Lung microvascular endothelial cell (primary cell): ENCODE data around the gene SMURF2. TPM values are rescaled to one million over a fixed set of nuclear protein-coding genes. Genes with fewer than 3 reads are reported as not detected.
A peak's percentile ranks its signal among the peaks of the same experiment; 100 is the strongest.

Source experiments
- DNase-seq, 2 donors: peaks; one replicate each; pipeline versions ENCODE4 v3.0.0 to v3.0.0-alpha.2; 2010; ENCODE audit warnings: low read depth in 2 of 2
- total RNA-seq: library from RNA; depleted of rRNA; stranded (reverse); fragments of >200 nt; gene quantifications from 2 replicates; pipeline ENCODE4 v1.2.1, GENCODE V29; 2014

SMURF2 gene
- total RNA-seq, 1 donor from 2014 or later = 57.5 TPM

GRCh38 chr17:64540118-64540776 lies 121.9 kb downstream of the SMURF2 start:
- no peak for DNase-seq

DNA sequence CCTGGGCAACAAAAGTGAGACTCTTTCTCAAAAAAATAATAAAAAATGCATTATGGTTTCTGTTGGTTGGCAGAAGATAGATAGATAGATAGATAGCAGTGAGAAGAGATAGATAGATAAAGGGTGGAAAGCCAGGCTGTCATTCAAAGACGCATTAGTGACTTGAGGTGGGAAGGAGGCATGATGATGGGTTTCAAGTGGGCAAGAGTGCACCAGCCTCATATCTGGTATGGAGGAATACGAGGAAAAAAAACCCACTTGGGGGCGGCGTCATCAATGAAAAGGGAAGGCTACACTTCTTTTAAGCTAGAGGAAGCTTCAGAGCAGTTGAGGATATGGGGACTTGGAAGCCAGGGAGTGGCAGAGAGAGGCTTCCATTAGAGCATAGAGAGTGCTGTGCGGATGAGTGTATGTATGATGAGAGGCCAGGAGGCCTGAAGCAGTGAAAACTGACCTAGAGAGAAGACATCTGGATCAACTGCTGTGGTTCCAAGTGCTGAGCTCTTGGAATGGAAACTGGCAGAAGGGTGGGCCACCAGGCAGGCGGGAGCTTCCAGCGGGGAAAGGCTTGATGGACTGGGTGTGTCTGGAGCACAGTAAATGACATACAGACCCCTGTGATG lies 123.5 kb downstream of the SMURF2 start:
- no peak for DNase-seq

GRCh38 chr17:64537488-64537887 lies 124.6 kb downstream of the SMURF2 start:
- DNase-seq = no peak

- no peak for DNase-seq
Measured at GRCh38 chr17:64536913-64537312, 125.2 kb downstream of the SMURF2 start.

- no peak for DNase-seq
Measured at GRCh38 chr17:64535357-64535756, 126.8 kb downstream of the SMURF2 start.

GRCh38 chr17:64534187-64534586 lies 127.9 kb downstream of the SMURF2 start:
- peak in 1 of 2 donors; percentile 22 for DNase-seq

DNA sequence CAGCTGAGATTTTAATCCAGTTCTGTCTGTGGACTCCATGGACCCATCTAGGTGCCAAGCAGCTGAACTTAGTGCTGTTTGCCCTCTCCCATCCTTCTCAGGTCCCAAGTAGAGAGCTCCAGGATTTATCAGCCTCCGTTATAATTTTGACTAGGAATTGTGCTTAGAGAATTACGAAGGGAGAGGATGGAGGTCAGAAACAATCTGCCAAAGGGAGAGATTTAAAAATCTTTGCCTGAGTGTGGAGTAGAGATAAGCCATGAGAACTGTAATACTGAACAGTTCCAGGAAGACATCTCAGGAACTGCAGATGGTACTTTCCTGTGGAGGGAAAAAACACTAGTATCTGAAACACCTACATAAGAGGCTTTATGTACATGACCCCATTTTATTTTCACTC lies 128.3 kb downstream of the SMURF2 start:
- no peak for DNase-seq

DNA sequence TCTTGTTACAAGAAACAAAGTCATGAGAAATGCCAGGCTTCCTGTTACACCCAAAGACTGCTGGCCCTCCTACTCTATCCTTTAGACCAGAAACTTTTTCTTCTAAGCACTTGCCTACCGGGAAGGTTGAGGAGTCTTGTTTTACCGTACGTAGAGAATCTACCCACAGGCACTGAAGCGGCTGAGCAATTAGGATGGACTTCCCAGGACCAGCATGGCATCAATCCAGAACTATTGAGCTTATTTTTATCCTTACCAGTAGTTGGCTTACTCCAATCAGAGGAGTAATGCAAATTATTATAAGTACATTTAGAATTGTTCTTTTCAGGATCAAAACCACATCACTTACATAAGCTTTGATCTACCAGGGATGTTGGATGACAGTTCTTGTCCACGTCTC lies 129.7 kb downstream of the SMURF2 start:
- DNase-seq = no peak

DNA sequence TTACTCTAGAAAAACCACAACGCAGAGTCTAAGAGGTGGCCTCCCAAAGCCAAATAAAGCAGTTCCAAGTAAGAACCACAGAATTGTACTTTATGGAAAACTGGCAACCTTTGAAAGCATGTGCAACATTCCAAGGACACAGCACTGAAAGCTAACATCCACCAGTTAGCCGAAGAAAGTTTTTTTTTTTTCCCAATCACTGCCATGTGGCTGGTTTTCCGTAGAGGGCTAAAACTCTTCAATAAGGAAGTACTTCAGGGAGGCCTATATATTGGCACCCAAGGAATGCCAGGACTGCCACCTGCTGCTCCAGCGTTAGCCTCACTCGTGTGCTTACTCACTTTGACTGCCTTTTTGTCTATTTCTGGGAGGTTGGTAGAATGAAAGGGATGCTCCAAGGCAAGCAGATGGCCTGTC lies 130.1 kb downstream of the SMURF2 start:
- DNase-seq = no peak

DNA sequence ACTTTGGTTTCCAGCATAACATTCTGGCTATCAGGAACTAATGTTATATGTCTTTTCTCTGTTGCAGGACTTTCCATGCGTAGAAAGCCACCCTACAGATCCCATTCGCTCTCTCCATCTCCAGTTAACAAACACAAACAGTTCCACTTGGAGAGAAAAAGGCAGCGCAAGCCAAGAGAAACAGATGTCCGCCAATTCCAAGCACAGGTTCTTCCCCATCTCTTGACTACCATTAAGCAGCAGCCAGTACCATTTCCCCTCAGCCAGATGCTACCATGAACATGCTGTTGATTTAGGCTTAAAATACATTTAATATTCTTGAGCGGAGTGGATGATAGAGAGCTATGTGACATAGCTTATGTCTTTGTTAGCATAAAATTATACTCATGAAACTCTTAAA lies 132.9 kb downstream of the SMURF2 start:
- DNase-seq = peak in 1 of 2 donors; percentile 52

- no peak for DNase-seq
Measured at GRCh38 chr17:64527914-64528313, 134.2 kb downstream of the SMURF2 start.

DNA sequence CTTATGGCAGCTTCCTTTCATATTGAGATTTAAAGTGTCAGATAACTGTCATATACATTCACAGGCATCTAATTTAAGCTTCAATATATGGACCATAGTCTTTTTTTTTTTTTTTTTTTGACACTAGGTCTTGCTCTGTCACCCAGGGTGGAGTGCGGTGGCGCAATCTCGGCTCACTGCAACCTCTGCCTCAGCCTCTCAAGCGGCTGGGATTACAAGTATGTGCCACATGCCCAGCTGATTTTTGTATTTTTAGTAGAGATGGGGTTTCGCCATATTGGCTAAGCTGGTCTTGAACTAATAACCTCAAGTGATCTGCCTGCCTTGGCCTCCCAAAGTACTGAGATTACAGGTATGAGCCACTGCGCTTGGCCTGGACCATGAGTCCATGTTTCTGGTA lies 141.7 kb downstream of the SMURF2 start:
- no peak for DNase-seq

DNA sequence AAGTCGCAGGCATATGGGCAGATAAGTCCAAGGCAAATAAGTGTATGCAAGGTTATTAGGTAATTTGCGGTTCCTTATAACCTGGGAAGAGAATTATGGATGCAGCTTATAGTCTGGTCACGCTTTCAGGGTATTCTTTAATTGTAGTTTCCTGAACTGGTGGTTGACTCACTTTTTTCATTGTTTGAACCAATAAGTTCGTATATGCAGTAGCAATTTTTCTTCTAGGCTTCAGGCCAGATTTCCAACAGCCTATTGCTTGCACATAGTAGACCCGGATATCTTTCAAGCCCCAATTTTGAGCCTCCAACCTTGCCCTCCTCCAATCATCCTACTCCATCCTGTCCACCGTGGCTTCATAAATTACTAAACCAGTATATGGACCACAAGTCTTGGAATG lies 142.5 kb downstream of the SMURF2 start:
- DNase-seq = peak in 1 of 2 donors; percentile 72

- DNase-seq = no peak
Measured at GRCh38 chr17:64515829-64516228, 146.3 kb downstream of the SMURF2 start.

GRCh38 chr17:64515419-64515818 lies 146.7 kb downstream of the SMURF2 start:
- DNase-seq = no peak

GRCh38 chr17:64509179-64509578 lies 152.9 kb downstream of the SMURF2 start:
- no peak for DNase-seq

GRCh38 chr17:64508683-64509082 lies 153.4 kb downstream of the SMURF2 start:
- DNase-seq = no peak

GRCh38 chr17:64507413-64507782 lies 154.7 kb downstream of the SMURF2 start:
- peak; percentile 77 to 92 for DNase-seq

- peak; percentile 98 for DNase-seq
Measured at GRCh38 chr17:64506576-64507412, 155.3 kb downstream of the SMURF2 start, which contains the start of gene CEP95. TSS of gene CEP95 (plus strand) at chr17:64506977. CDS start at chr17:64507098, 121 bp downstream.

DNA sequence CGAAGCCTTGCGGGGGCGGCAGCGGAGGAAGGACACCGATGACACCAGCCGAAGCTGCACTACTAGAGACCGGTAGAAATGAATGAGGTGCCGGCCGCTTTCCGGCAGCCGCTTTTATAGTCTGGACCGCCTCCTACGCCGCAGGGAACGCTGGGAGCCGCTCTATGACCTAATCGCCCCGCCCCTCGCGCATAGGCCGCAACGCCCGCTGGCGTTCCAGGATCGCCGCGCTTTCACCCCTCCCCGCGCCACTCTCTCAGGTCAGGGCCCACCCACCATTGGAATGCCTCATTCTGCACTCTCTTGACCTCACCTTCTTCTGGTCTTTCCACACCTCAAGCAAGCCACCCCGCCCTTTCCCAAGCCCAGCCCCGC lies 155.9 kb downstream of the SMURF2 start, which contains the start of gene DDX5:
TSS of gene DDX5 (minus strand) at position 89 of the 375 bp plus-strand sequence. CDS start 170 bp downstream, outside the sequence.
- DNase-seq = peak; percentile 98 to 99

DNA sequence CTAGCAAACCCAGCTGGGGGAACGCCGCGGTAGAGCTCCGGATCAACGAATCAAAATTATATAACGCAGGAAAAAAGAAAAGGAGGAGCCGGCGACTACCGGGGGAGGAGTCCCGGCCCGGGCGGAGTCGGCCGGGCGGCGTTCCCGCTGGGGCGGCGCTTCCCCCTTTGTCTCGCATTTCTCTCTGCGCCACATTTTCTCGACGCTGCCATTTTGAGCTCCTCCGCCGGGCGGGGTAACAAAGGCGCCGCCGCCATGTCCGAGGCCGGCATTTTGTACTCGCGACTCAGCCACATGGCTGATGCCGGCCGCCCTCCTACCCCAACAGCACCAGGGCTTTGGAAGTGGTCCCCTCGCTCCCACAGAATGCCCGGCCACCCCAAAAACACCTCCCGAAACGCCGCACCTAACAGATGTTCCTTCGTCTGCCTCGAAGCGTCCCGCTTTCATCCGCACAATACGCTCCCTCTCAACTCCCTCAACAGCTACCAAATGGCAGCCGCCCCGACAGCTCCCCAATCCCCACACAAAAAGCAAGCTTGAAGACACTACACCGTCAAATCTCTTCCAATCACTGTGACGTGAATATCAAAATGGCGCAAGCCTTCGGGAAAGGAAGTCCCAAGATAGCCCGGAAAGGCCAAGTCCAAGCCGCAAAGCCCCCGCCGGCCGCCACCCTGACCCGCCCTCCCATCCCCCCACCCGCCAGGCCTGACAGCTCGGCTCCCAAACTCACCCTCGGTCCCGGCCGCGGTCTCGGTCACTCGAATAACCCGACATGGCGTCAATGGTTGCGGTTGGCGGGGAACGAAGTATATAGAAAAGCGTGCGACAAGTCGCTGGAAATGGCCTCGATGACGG lies 156.5 kb downstream of the SMURF2 start:
- DNase-seq = peak; percentile 88 to 93
